Naive thymus-derived CD8-positive, alpha-beta T cell (primary cell): Measurements from ENCODE around the gene NCOA3. TPM values are rescaled to one million over a fixed set of nuclear protein-coding genes. Genes with fewer than 3 reads are reported as not detected.
"Not testable (repeated sequence)": the region's sequence is repeated elsewhere in the genome, so short reads cannot be mapped to it uniquely, and the experiment has no call there.

Experiments used
- ATAC-seq, 2 donors: fragments of 150-1000 bp; cut with Tn5 transposase in 1 of 2; sonication (Bioruptor Pico), chemical (Tn5 transposase) in 1 of 2; 1 replicate in 1 of 2; 2 replicates in 1 of 2; pipeline ENCODE4 v1.10.0; 2021; ENCODE audit warnings: mild to moderate bottlenecking in 2 of 2, moderate library complexity in 2 of 2
- POLR2A ChIA-PET: fragments of 350-600 bp; sonication (Branson Sonifier 250); formaldehyde crosslinking; loops from one replicate; lab custom pipeline; 2021; ENCODE audit warnings: antibody characterized with exemption; lab: Charles Lee
- DNase-seq, 10 donors: peaks; one replicate each; pipeline versions ENCODE4 v3.0.0 to v3.0.0-alpha.2; 2020 to 2022
- H3K27ac Mint-ChIP-seq, 10 donors: one replicate each; pipeline ENCODE4 v1.8.0; 2020 to 2022; ENCODE audit warnings: mild to moderate bottlenecking in 10 of 10, mixed read lengths in 10 of 10, moderate library complexity in 4 of 10, inconsistent platforms in 1 of 10
- H3K27me3 Mint-ChIP-seq, 5 donors: one replicate each; pipeline ENCODE4 v1.8.0; 2021 to 2022; ENCODE audit warnings: mixed read lengths in 5 of 5
- H3K36me3 Mint-ChIP-seq, 3 donors: one replicate each; pipeline ENCODE4 v1.8.0; 2020 to 2022; ENCODE audit warnings: mixed read lengths in 3 of 3, mild to moderate bottlenecking in 2 of 3, inconsistent platforms in 1 of 3
- H3K4me1 Mint-ChIP-seq, 4 donors: one replicate each; pipeline ENCODE4 v1.8.0; 2021 to 2022; ENCODE audit warnings: mixed read lengths in 4 of 4
- H3K4me3 Mint-ChIP-seq, 10 donors: one replicate each; pipeline ENCODE4 v1.8.0; 2020 to 2022; ENCODE audit warnings: mild to moderate bottlenecking in 10 of 10, mixed read lengths in 10 of 10, moderate library complexity in 6 of 10, inconsistent platforms in 1 of 10
- H3K9me3 Mint-ChIP-seq, 9 donors: one replicate each; pipeline ENCODE4 v1.8.0; 2020 to 2022; ENCODE audit warnings: mixed read lengths in 9 of 9, mild to moderate bottlenecking in 3 of 9, inconsistent platforms in 1 of 9, moderate library complexity in 1 of 9
- polyA plus RNA-seq, 3 donors: library from polyadenylated mRNA; unstranded; fragments of 300-500 nt; fragmentation: Illumina TruSeq; gene quantifications; one replicate each; pipeline ENCODE4 v1.2.3, GENCODE V29; 2021
- total RNA-seq, 8 experiments: library from RNA in 2 of 8; stranded (reverse) in 2 of 8; gene quantifications; one replicate each; pipeline ENCODE4 v1.2.3 and lab custom pipeline; 2021 to 2026

The NCOA3 gene
- total and polyA plus RNA-seq, 5 experiments from 2014 or later = 18.4 to 106 (median 27.8) TPM

DNA sequence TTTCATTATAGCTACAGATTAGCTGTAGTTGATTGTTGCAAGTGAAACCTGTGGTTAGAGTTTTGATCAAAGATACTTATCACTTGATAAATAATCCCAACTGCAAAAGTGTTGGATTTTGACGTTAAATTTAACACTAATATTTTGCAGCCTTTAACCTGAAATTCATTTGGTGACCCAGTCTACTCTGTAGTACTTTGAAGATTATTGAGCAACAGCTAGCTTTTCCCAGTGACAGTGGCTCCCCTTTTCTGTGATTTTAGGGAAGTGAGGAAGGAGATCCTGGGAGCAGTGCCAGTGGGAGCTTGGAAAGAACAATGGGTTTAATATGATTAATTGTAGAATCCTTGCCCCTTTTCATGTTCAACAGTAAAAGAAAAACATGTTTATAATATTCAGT is 76.9 kb downstream of the NCOA3 start:
- ATAC-seq (no peak), DNase-seq (no peak)
- Mint-ChIP-seq H3K36me3 (peaks cover 0 to 10% (median 2%) of the 10 kb centered on the region in 3 donors), H3K27me3 (no peaks in the 10 kb centered on the region), H3K27ac (peak overlapping the region in 6 of 10 donors; percentile 8 to 73 (median 46)), H3K4me1 (peaks cover 32 to 83% (median 79%) of the 10 kb centered on the region in 4 donors), H3K4me3 (no peak overlapping the region), H3K9me3 (no peaks in the 10 kb centered on the region)
- POLR2A ChIA-PET = interaction anchor here (0.5 kb wide), 1 partner anchor 46 kb away, joined by 3 read pairs; no protein-coding TSS in a partner anchor

- not testable (repeated sequence) for H3K4me3 Mint-ChIP-seq, H3K27me3 Mint-ChIP-seq, H3K9me3 Mint-ChIP-seq, DNase-seq, ATAC-seq
- Mint-ChIP-seq H3K4me1 (peaks cover 27 to 72% (median 65%) of the 10 kb centered on the region in 4 donors), H3K27ac (peak overlapping the region in 7 of 10 donors; percentile 7 to 76 (median 67)), H3K36me3 (peaks cover 0 to 27% (median 7%) of the 10 kb centered on the region in 3 donors)
- POLR2A ChIA-PET = interaction anchor here (0.6 kb wide), 1 partner anchor 274 kb away, joined by 3 read pairs; no protein-coding TSS in a partner anchor
These were observed 79.0 kb downstream of the NCOA3 start for GRCh38 chr20:47580686-47581085.

- ATAC-seq (no peak), DNase-seq (no peak)
- POLR2A ChIA-PET = no interaction called here
- Mint-ChIP-seq H3K27ac (peak overlapping the region in 5 of 10 donors; percentile 7 to 68 (median 53)), H3K9me3 (no peaks in the 10 kb centered on the region), H3K36me3 (peaks cover 0 to 30% (median 7%) of the 10 kb centered on the region in 3 donors), H3K27me3 (no peaks in the 10 kb centered on the region), H3K4me3 (no peak overlapping the region), H3K4me1 (peaks cover 25 to 69% (median 63%) of the 10 kb centered on the region in 4 donors)
These were observed 79.4 kb downstream of the NCOA3 start for GRCh38 chr20:47581090-47581489.

GRCh38 chr20:47583551-47583950 is 81.9 kb downstream of the NCOA3 start:
- POLR2A ChIA-PET = no interaction called here
- no peak for DNase-seq
- ATAC-seq = no peak
- Mint-ChIP-seq H3K4me1 (peaks cover 17 to 60% (median 49%) of the 10 kb centered on the region in 4 donors), H3K27me3 (no peaks in the 10 kb centered on the region), H3K4me3 (no peak overlapping the region), H3K9me3 (no peaks in the 10 kb centered on the region), H3K27ac (peak overlapping the region in 7 of 10 donors; percentile 12 to 71 (median 61)), H3K36me3 (peaks cover 0 to 50% (median 12%) of the 10 kb centered on the region in 3 donors)

DNA sequence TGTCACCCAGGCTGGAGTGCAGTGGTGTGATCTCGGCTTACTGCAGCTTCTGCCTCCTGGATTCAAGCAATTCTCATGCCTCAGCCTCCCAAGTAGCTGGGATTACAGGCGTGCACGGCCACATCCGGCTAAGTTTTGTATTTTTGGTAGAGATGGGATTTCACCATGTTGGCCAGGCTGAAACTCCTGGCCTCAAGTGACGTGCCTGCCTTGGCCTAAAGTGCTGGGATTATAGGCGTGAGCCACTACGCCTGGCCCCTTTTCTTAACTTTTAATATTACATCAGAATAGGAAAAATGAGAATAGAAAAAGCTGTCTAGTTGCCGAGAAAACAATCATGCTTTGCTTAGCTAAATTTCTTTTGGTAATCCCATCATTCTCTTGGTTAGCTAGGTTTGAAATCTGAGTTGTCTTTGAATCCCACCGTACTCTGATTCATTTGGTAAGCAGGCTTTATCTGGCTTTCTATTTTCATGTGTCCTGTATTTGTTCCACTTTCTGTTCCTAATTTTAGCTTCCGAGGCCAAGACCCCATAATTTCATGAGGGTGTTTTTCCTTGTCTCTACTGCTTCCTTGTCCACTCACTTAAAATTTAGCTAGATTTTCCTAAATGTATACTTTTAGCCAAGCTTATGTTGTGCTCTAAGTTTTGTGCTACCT is 83.5 kb downstream of the NCOA3 start:
- Mint-ChIP-seq H3K9me3 (no peaks in the 10 kb centered on the region), H3K36me3 (peaks cover 0 to 58% (median 12%) of the 10 kb centered on the region in 3 donors), H3K4me1 (peaks cover 8 to 49% (median 32%) of the 10 kb centered on the region in 4 donors), H3K4me3 (no peak overlapping the region), H3K27ac (peak overlapping the region in 5 of 10 donors; percentile 1 to 80 (median 35)), H3K27me3 (no peaks in the 10 kb centered on the region)
- ATAC-seq (no peak), DNase-seq (no peak)
- POLR2A ChIA-PET = no interaction called here

DNA sequence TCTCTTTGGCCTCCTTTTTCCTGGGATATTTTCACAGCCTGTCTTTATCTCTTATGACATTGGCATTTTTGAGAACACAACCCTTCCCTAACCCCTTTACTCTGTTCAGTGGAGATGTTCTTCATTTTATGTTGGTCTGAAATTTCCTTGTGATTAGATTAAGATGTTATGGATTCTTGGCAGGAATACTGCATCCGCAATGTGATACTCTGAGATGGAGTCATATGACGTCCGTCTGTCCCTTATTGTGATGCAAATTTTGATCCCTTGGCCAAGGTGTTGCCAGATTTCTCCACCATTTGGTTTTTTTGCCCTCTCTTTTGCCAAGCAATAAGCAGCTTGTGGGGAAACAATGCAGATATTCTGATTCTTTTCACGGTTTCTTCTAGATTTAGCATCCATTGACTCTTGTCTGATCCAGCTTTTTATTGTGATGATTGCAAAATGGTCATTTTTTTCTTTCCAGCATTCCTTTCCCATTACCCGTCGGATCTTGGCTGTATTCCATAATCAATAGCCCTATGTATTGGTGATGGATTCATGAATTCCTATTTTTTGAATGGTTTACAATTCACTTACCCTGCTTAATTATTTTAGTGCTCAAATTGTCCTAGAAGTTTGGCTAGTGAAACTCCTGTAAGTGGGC is 85.1 kb downstream of the NCOA3 start:
- Mint-ChIP-seq H3K4me1 (peaks cover 8 to 45% (median 28%) of the 10 kb centered on the region in 4 donors), H3K27ac (peak overlapping the region in 7 of 10 donors; percentile 31 to 76 (median 35)), H3K36me3 (peaks cover 0 to 65% (median 12%) of the 10 kb centered on the region in 3 donors), H3K27me3 (no peaks in the 10 kb centered on the region), H3K4me3 (no peak overlapping the region), H3K9me3 (no peaks in the 10 kb centered on the region)
- no peak for DNase-seq
- ATAC-seq = no peak
- POLR2A ChIA-PET = no interaction called here

- Mint-ChIP-seq H3K9me3 (no peaks in the 10 kb centered on the region), H3K36me3 (peaks cover 0 to 68% (median 10%) of the 10 kb centered on the region in 3 donors), H3K4me3 (no peak overlapping the region), H3K4me1 (peaks cover 12 to 48% (median 30%) of the 10 kb centered on the region in 4 donors), H3K27me3 (no peaks in the 10 kb centered on the region), H3K27ac (peak overlapping the region in 2 of 10 donors; percentile 6 to 46)
- POLR2A ChIA-PET = no interaction called here
- no peak for DNase-seq
- ATAC-seq = no peak
These were observed 86.5 kb downstream of the NCOA3 start for GRCh38 chr20:47588158-47588557.

- DNase-seq (no peak), ATAC-seq (no peak)
- Mint-ChIP-seq H3K4me1 (peaks cover 10 to 47% (median 28%) of the 10 kb centered on the region in 4 donors), H3K36me3 (peaks cover 0 to 55% (median 7%) of the 10 kb centered on the region in 3 donors), H3K9me3 (no peaks in the 10 kb centered on the region), H3K4me3 (peak overlapping the region in 1 of 10 donors; percentile 11), H3K27me3 (no peaks in the 10 kb centered on the region), H3K27ac (peak overlapping the region in 9 of 10 donors; percentile 1 to 85 (median 62))
- POLR2A ChIA-PET = no interaction called here
These were observed 89.5 kb downstream of the NCOA3 start for GRCh38 chr20:47591231-47591630.

GRCh38 chr20:47594157-47594556 is 92.5 kb downstream of the NCOA3 start:
- H3K4me1 Mint-ChIP-seq = peaks cover 11 to 51% (median 31%) of the 10 kb centered on the region in 4 donors
- no peaks in the 10 kb centered on the region for H3K27me3 Mint-ChIP-seq
- H3K36me3 Mint-ChIP-seq = peaks cover 0 to 50% (median 3%) of the 10 kb centered on the region in 3 donors

DNA sequence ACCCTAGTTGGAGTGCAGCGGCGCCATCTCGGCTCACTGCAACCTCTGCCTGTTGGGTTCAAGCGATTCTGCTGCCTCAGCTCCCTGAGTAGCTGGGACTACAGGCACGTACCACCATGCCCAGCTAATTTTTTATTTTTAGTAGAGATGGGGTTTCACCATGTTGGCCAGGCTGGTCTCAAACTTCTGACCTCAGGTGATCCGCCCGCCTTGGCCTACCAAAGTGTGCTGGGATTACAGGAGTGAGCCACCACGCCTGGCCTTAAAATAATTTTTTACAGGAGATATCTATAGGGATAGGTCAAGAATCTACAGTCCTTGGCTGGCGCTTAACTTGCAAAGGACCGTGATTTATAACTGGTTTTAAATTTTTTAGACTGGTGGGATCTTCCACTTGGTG is 93.5 kb downstream of the NCOA3 start:
- H3K9me3 Mint-ChIP-seq, DNase-seq, POLR2A ChIA-PET, H3K4me3 Mint-ChIP-seq, ATAC-seq, H3K27me3 Mint-ChIP-seq: not testable (repeated sequence)
- Mint-ChIP-seq H3K36me3 (peaks cover 0 to 45% (median 3%) of the 10 kb centered on the region in 3 donors), H3K27ac (peak overlapping the region in 2 of 10 donors; percentile 1 to 78), H3K4me1 (peaks cover 14 to 51% (median 38%) of the 10 kb centered on the region in 4 donors)

More at GRCh38 chr20:47594157-47594556, 92.5 kb downstream of the NCOA3 start:
- H3K4me3 Mint-ChIP-seq = no peak overlapping the region
- no peaks in the 10 kb centered on the region for H3K9me3 Mint-ChIP-seq
- POLR2A ChIA-PET = interaction anchor here (0.7 kb wide), 1 partner anchor 248 kb away, joined by 5 read pairs; no protein-coding TSS in a partner anchor
- DNase-seq (no peak), ATAC-seq (no peak)
- H3K27ac Mint-ChIP-seq = peak overlapping the region in 1 of 10 donors; percentile 2

DNA sequence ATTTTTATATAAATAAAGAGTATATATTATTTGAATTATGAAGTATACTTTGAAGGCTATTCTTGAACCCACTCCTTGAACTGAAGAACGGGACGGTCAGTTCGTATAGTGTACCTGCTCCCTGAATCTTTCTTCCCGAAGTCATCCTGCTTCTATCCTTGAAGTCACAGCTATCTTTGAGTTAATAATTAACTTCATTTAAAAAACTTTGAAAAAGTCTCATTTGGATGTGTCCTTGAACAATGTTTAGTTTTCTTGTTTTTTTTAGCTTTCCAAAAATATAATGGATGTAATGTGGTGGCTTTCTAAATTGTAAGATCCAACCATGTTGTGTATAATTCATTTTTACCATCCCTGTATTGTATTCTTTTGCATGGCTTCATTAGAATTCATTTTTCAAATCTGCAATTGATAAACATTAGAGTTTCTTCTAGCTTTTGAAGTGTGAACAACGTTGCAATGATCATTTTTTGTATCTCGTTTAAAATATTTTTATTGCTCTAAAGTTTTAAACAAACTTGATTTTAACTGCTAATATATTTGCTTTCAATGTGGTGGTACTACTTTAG is 94.4 kb downstream of the NCOA3 start:
- Mint-ChIP-seq H3K27me3 (no peaks in the 10 kb centered on the region), H3K9me3 (no peaks in the 10 kb centered on the region), H3K4me3 (no peak overlapping the region), H3K27ac (no peak overlapping the region), H3K36me3 (peaks cover 0 to 43% (median 3%) of the 10 kb centered on the region in 3 donors), H3K4me1 (peaks cover 17 to 53% (median 39%) of the 10 kb centered on the region in 4 donors)
- POLR2A ChIA-PET = no interaction called here
- DNase-seq (no peak), ATAC-seq (no peak)

DNA sequence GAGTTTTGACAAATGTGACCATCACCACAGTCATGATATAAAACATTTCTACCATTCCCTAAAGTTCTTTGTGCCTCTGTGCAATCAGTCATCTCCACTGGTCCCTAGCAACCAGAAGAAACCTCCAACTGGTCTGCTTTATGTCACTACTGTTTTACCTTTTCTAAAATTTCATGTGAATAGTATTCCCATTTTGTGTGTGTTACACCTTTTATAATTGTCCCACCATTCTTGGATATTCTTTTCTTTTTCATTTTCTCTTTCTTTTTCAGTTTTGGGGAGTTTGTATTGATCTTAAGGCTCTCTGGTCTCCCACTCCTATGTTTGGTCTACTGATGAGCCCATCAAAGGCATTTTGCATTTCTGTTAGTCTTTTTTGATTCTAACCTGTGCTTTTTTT is 95.4 kb downstream of the NCOA3 start:
- ATAC-seq (no peak), DNase-seq (no peak)
- peak overlapping the region in 2 of 10 donors; percentile 1 to 31 for H3K27ac Mint-ChIP-seq
- H3K36me3 Mint-ChIP-seq = peaks cover 0 to 37% (median 3%) of the 10 kb centered on the region in 3 donors
- H3K4me3 Mint-ChIP-seq = no peak overlapping the region
- H3K9me3 Mint-ChIP-seq = no peaks in the 10 kb centered on the region
- no peaks in the 10 kb centered on the region for H3K27me3 Mint-ChIP-seq
- POLR2A ChIA-PET = interaction anchor here (0.7 kb wide), 1 partner anchor 89 kb away, joined by 4 read pairs; no protein-coding TSS in a partner anchor
- peaks cover 15 to 48% (median 36%) of the 10 kb centered on the region in 4 donors for H3K4me1 Mint-ChIP-seq
